GM23338 (cell line): ENCODE data around the gene PTPRN2. TPM values are rescaled to one million over a fixed set of nuclear protein-coding genes. Genes with fewer than 3 reads are reported as not detected.

ENCODE experiments used
- ATAC-seq: fragments of 200-7000 bp; cut with Tn5 transposase; 3 replicates; pipeline ENCODE4 v1.9.1; 2020
- DNase-seq: peaks from one replicate; pipeline ENCODE4 v3.0.0-alpha.2; 2015; ENCODE audit warnings: low spot score
- H2AFZ ChIP-seq: fragments of 200-600 bp; sonication (generic); 2 replicates; pipeline ENCODE4 v1.8.0; 2016; ENCODE audit warnings: antibody characterized with exemption, mild to moderate bottlenecking, moderate library complexity
- H3F3A ChIP-seq: fragments of 200-600 bp; sonication (generic); replicated peaks from 2 replicates; pipeline ENCODE4 v1.8.0; 2017; ENCODE audit warnings: antibody characterized with exemption, mixed run types, low read depth
- H3K27ac ChIP-seq: fragments of 200-600 bp; sonication (generic); 2 replicates; pipeline ENCODE4 v1.6.1; 2016; ENCODE audit warnings: low read depth
- H3K27me3 ChIP-seq: fragments of 200-600 bp; sonication (generic); 2 replicates; pipeline ENCODE4 v1.8.0; 2016; ENCODE audit warnings: mild to moderate bottlenecking, mixed run types, moderate library complexity; ENCODE audit not compliant: insufficient read depth
- H3K36me3 ChIP-seq: fragments of 200-600 bp; sonication (generic); 2 replicates; pipeline ENCODE4 v1.8.0; 2016; ENCODE audit warnings: mild to moderate bottlenecking; ENCODE audit not compliant: insufficient read depth
- H3K4me1 ChIP-seq: fragments of 200-600 bp; sonication (generic); 2 replicates; pipeline ENCODE4 v1.8.0; 2016; ENCODE audit warnings: mild to moderate bottlenecking, moderate library complexity; ENCODE audit not compliant: insufficient read depth
- H3K4me2 ChIP-seq: fragments of 200-600 bp; sonication (generic); 2 replicates; pipeline ENCODE4 v1.7.1; 2017; ENCODE audit warnings: mixed run types
- H3K4me3 ChIP-seq: fragments of 200-600 bp; sonication (generic); 2 replicates; pipeline ENCODE4 v1.6.1; 2016; ENCODE audit warnings: mixed run types
- H3K79me2 ChIP-seq: fragments of 200-600 bp; sonication (generic); replicated peaks from 2 replicates; pipeline ENCODE4 v1.8.0; 2017; ENCODE audit warnings: mild to moderate bottlenecking; ENCODE audit not compliant: insufficient read depth
- H3K9me2 ChIP-seq: fragments of 200-600 bp; sonication (generic); 2 replicates; pipeline ENCODE4 v1.8.0; 2017; ENCODE audit not compliant: insufficient read depth
- H4K20me1 ChIP-seq: fragments of 200-600 bp; sonication (generic); replicated peaks from 2 replicates; pipeline ENCODE4 v1.8.0; 2017; ENCODE audit warnings: mild to moderate bottlenecking; ENCODE audit not compliant: insufficient read depth
- H3K27ac Mint-ChIP-seq: 2 replicates; pipeline ENCODE4 v1.8.0; 2020; ENCODE audit warnings: inconsistent platforms, mild to moderate bottlenecking, moderate library complexity, mixed read lengths
- H3K27me3 Mint-ChIP-seq: 3 replicates; pipeline ENCODE4 v1.8.0; 2022; ENCODE audit warnings: low read depth, mild to moderate bottlenecking, moderate library complexity, mixed read lengths, inconsistent platforms; ENCODE audit not compliant: insufficient read depth, poor library complexity
- H3K36me3 Mint-ChIP-seq: 3 replicates; pipeline ENCODE4 v1.8.0; 2021; ENCODE audit warnings: low read depth, mild to moderate bottlenecking, inconsistent platforms, moderate library complexity, mixed read lengths
- H3K4me1 Mint-ChIP-seq: 3 replicates; pipeline ENCODE4 v1.8.0; 2020; ENCODE audit warnings: mild to moderate bottlenecking, inconsistent platforms, mixed read lengths
- H3K4me3 Mint-ChIP-seq: 3 replicates; pipeline ENCODE4 v1.8.0; 2021; ENCODE audit warnings: moderate library complexity, mild to moderate bottlenecking, inconsistent platforms, mixed read lengths
- H3K9me3 Mint-ChIP-seq: 3 replicates; pipeline ENCODE4 v1.8.0; 2020; ENCODE audit warnings: moderate library complexity, mild to moderate bottlenecking, inconsistent platforms, mixed read lengths
- CREB1 ChIP-seq: fragments of 250-450 bp; sonication (Bioruptor Pico); IDR thresholded peaks from 2 replicates; pipeline ENCODE4 v1.5.0; 2020; ENCODE audit warnings: low read depth, mild to moderate bottlenecking, moderate library complexity
- CTCF ChIP-seq, 2 experiments: fragments of 200-600 bp in 1 of 2; sonication (generic) in 1 of 2; conservative IDR thresholded peaks; 2 replicates each; pipeline versions ENCODE4 v1.5.1 to v1.6.1; 2016 to 2017; ENCODE audit warnings: antibody characterized with exemption in 2 of 2, low read depth in 2 of 2, mild to moderate bottlenecking in 2 of 2, moderate library complexity in 1 of 2
- ETS1 ChIP-seq: IDR thresholded peaks from 2 replicates; pipeline ENCODE4 v1.6.1; 2016; ENCODE audit warnings: antibody characterized with exemption
- EZH2 ChIP-seq: fragments of 200-600 bp; sonication (generic); IDR thresholded peaks from one replicate; pipeline ENCODE4 v1.8.0; 2017; ENCODE audit warnings: antibody characterized with exemption, mild to moderate bottlenecking, low read depth; ENCODE audit not compliant: unreplicated experiment
- EZH2phosphoT487 ChIP-seq: fragments of 200-600 bp; sonication (generic); IDR thresholded peaks from one replicate; pipeline ENCODE4 v1.8.1; 2018; ENCODE audit warnings: antibody characterized with exemption; ENCODE audit not compliant: unreplicated experiment
- JUNB ChIP-seq: IDR thresholded peaks from one replicate; pipeline ENCODE4 v1.6.1; 2016; ENCODE audit warnings: antibody characterized with exemption; ENCODE audit not compliant: unreplicated experiment
- NANOG ChIP-seq: IDR thresholded peaks from 2 replicates; pipeline ENCODE4 v1.6.1; 2016; ENCODE audit warnings: antibody characterized with exemption, borderline replicate concordance
- POLR2AphosphoS5 ChIP-seq: IDR thresholded peaks from 2 replicates; pipeline ENCODE4 v1.6.1; 2016; ENCODE audit warnings: antibody characterized with exemption, low read depth
- REST ChIP-seq: IDR thresholded peaks from one replicate; pipeline ENCODE4 v1.6.1; 2018; ENCODE audit warnings: antibody characterized with exemption; ENCODE audit not compliant: unreplicated experiment
- STAT1 ChIP-seq: IDR thresholded peaks from one replicate; pipeline ENCODE4 v1.6.1; 2016; ENCODE audit warnings: antibody characterized with exemption; ENCODE audit not compliant: unreplicated experiment
- ZNF114 ChIP-seq: fragments of 250-450 bp; sonication (Bioruptor Pico); IDR thresholded peaks from 2 replicates; pipeline ENCODE4 v1.5.0; 2020; ENCODE audit warnings: mild to moderate bottlenecking, moderate library complexity
- ZNF331 ChIP-seq: fragments of 250-450 bp; sonication (Bioruptor Pico); IDR thresholded peaks from 2 replicates; pipeline ENCODE4 v1.5.0; 2020; ENCODE audit warnings: low read depth, mild to moderate bottlenecking, moderate library complexity
- ZNF462 ChIP-seq: fragments of 250-450 bp; sonication (Bioruptor Pico); IDR thresholded peaks from 2 replicates; pipeline ENCODE4 v1.5.0; 2020; ENCODE audit warnings: mild to moderate bottlenecking, moderate library complexity
- polyA plus RNA-seq: library from polyadenylated mRNA; unstranded; fragments of >200 nt; fragmentation: Nextera tagmentation; extraction: Ambion mirVana; gene quantifications from 2 replicates; pipeline ENCODE4 v1.2.1, GENCODE V29; 2016
- total RNA-seq: library from RNA; depleted of rRNA; stranded (reverse); fragments of >200 nt; shearing (Covaris generic); gene quantifications from 2 replicates; pipeline ENCODE4 v1.2.3, GENCODE V29; 2014

Gene PTPRN2
- total and polyA plus RNA-seq, 2 experiments from 2014 or later = 0.87 to 4.0 TPM

- no peak overlapping the region for H3K4me3 Mint-ChIP-seq
- DNase-seq = no peak
- peaks cover 95% of the 10 kb centered on the region for H3K9me3 Mint-ChIP-seq
- no peak overlapping the region for H3K27ac Mint-ChIP-seq
- H3K4me1 Mint-ChIP-seq = no peaks in the 10 kb centered on the region
- TF ChIP-seq ZNF114 = no peak
- TF ChIP-seq ZNF331 = no peak
- TF ChIP-seq NANOG = no peak
- no peak for TF ChIP-seq ETS1
- no peak for TF ChIP-seq JUNB
- no peak for TF ChIP-seq CTCF (conservative IDR thresholded peaks at IDR 0.05; ENCODE audit: low read depth in 2 of 2)
- TF ChIP-seq EZH2phosphoT487 = no peak
- no peak for TF ChIP-seq EZH2
- no peak for TF ChIP-seq REST
- no peak for TF ChIP-seq CREB1 (CRISPR knock-in tag)
- TF ChIP-seq ZNF462 (CRISPR knock-in tag) = no peak
- TF ChIP-seq STAT1 = no peak
- TF ChIP-seq POLR2AphosphoS5 = no peak
- no peak overlapping the region for H3K4me2 ChIP-seq
- H3K36me3 ChIP-seq = no peaks in the 10 kb centered on the region
- H3K27me3 ChIP-seq = no peaks in the 10 kb centered on the region
- no peak overlapping the region for H3K4me3 ChIP-seq
- no peaks in the 10 kb centered on the region for H3K79me2 ChIP-seq
- no peaks in the 10 kb centered on the region for H4K20me1 ChIP-seq
- no peak overlapping the region for H2AFZ ChIP-seq
- ATAC-seq = no peak
- peaks cover 43% of the 10 kb centered on the region for H3K36me3 Mint-ChIP-seq
- H3K27me3 Mint-ChIP-seq = peaks cover 4% of the 10 kb centered on the region
- H3K4me1 ChIP-seq = no peaks in the 10 kb centered on the region
- no peak overlapping the region for H3K27ac ChIP-seq
- no peaks in the 10 kb centered on the region for H3K9me2 ChIP-seq
- no peaks in the 10 kb centered on the region for H3F3A ChIP-seq
Measured at GRCh38 chr7:157497744-157498651, 1089.6 kb downstream of the PTPRN2 start.
